HG02678 (cell line): Measurements from ENCODE around the gene ELOVL6.

ENCODE experiments used
- ATAC-seq: cut with Tn5 transposase; IDR thresholded peaks from one replicate; pipeline ENCODE4 v1.9.1; 2021; ENCODE audit warnings: mild to moderate bottlenecking, moderate library complexity; ENCODE audit not compliant: unreplicated experiment

The ELOVL6 gene

GRCh38 chr4:110129544-110129943 is 68.9 kb downstream of the ELOVL6 start:
- ATAC-seq: no peak

- no peak for ATAC-seq
Observed at GRCh38 chr4:110128472-110128919, 69.9 kb downstream of the ELOVL6 start.

- ATAC-seq: no peak
Observed at GRCh38 chr4:110128029-110128428, 70.4 kb downstream of the ELOVL6 start.

GRCh38 chr4:110124711-110125110 is 73.7 kb downstream of the ELOVL6 start:
- ATAC-seq: peak; percentile 57

DNA sequence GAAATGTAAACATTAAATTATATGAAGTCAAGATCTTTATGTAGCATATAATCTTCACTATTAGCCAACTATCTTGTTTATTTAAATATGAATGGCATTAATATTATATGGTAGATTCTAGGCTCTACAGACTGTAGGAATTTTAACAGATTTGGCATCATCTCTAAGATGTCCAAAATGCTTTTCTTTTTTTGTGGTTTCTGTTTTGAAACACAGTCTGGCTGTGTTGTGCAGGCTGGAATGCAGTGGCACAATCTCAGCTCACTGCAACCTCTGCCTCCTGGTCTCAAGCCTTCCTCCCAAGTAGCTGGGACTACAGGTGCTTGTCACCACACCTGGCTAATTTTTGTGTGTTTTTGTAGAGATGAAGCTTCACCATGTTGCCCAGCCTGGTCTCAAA is 76.2 kb downstream of the ELOVL6 start:
- ATAC-seq: no peak

- no peak for ATAC-seq
Observed at GRCh38 chr4:110120506-110120905, 77.9 kb downstream of the ELOVL6 start.

DNA sequence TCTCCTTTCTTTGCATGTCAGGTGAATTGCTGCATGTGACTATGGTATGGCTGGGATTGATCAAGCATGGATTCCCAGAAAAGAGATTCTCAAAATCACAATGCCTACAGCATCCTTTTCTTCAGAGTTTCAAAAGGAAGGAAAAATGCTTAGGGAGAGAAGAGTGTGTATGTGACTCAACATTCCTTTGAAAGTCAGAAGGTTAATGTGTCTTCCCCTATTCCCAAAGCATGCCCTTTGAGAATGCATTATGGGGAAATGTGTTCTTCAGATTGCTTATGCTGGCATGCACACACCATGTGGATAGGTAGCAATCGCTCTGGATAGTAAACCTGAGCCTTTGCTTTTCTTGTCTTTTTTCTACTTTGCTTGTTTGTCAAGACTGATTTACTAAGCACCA is 78.5 kb downstream of the ELOVL6 start:
- peak; percentile 24 for ATAC-seq

GRCh38 chr4:110119337-110119736 is 79.1 kb downstream of the ELOVL6 start:
- peak; percentile 85 for ATAC-seq

DNA sequence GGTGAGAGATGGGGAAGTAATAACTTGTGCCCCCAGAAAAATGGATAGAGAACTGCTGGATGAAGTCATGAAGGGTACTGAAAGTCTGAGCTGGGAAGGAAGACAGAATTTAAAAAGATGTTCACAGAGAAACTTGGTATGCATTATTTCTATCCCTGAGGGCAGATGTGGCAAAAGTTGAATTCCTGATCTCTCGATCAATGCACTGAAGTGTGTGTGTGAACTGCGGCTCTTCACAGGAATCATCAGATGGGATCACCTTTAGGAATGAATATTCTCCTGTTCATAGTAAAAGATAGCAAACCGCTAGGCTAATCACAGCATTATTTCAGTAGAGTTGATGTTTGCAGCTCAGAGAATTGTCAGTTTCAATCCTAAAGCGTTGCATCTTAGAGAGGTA is 86.4 kb downstream of the ELOVL6 start:
- ATAC-seq: no peak

DNA sequence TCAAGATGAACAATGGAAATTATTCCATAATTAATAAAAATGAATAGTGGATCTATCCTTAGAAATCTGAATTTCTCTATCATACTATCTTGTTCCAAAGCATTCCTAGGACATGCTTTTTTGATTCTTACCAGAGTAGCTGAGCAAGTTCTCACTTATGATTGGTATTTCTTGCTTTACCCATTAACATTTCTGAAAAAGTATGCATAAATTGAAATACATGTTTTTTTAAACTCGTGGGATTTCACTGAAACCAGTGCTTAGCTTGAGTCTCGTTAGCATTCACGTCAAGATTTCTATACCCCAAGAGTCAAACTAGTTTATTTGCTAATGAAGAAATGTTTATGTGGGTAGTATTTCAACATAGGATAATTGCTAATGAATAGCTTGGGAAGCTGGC is 89.0 kb downstream of the ELOVL6 start:
- no peak for ATAC-seq

- no peak for ATAC-seq
Observed at GRCh38 chr4:110108960-110109359, 89.5 kb downstream of the ELOVL6 start.

- ATAC-seq: peak; percentile 77
Observed at GRCh38 chr4:110108422-110108821, 90.0 kb downstream of the ELOVL6 start.

DNA sequence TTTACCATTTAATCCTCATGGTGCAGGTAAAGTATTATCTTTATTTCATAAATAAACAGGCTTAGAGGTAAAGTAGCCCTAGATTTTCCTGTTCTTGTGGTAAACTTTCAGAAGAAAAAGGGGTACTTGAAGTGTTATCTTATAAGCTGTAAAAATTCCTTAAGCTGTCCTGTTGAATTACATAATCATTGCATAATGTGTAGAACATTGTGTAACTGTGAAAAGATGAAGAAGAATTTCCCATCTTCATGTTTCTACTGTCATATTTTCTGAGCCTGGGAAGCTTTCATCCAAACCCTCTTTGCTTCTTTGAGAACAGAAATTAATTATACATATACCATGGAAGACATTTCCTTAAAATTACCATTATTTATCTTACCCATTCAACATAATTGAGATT is 90.5 kb downstream of the ELOVL6 start:
- no peak for ATAC-seq

DNA sequence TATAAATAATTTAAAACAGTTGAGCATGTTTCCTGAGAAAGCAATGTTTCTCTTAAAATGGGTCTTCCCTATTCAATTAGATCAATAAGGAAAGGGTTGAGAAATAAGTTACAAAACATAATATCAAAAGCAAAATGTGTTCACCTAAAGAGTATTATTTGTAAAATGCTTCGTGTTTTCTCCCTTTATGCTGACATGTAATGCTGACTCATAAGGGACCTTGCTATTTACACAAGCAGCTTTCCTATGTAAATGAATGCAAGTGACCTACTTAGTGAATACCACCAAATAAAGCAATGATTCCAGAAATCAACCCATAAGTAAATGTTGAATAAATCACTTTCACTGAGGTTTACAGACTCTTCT is 91.5 kb downstream of the ELOVL6 start:
- ATAC-seq: peak; percentile 70

DNA sequence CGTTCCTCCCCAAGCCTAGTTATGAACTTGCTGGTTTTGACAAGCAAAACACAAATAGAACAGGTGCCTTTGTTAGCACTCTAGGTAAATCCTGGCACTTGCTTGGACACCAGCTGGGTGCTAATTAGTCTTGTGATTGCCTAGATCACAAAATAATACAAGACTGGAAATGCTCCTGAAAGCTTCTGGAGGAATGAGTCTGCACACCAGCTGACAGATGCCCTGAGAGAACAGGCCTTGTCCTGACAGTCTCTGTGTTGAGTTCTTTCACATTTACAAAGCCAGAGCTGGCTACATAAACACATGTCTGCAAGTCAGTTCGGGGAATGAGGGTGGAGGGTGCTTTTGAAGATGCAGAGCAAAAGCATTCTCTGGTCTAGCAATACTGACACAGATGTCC is 93.8 kb downstream of the ELOVL6 start:
- no peak for ATAC-seq

- no peak for ATAC-seq
Observed at GRCh38 chr4:110099638-110100037, 98.8 kb downstream of the ELOVL6 start.

DNA sequence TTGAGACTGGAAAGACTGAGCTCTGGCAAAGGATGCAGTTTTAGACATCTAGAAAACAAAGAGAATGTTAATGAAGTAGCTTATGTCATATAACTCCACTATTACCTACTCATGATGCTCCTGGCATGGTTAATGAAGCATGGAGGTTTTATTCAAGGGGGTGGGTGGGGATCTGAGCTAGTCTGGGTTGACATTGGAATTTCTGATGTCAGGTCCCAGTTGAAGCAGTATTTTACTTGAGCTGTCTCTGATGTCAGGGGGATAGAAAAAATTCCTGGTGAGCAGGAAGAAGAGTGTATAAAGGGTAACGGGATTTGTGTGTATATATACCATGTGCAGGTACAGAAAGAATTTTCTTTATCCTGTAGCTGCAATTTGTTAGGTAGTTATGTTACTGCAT is 102.0 kb downstream of the ELOVL6 start:
- no peak for ATAC-seq

GRCh38 chr4:110092646-110093045 is 105.8 kb downstream of the ELOVL6 start:
- ATAC-seq: no peak

- no peak for ATAC-seq
Observed at GRCh38 chr4:110091434-110092140, 106.8 kb downstream of the ELOVL6 start.

DNA sequence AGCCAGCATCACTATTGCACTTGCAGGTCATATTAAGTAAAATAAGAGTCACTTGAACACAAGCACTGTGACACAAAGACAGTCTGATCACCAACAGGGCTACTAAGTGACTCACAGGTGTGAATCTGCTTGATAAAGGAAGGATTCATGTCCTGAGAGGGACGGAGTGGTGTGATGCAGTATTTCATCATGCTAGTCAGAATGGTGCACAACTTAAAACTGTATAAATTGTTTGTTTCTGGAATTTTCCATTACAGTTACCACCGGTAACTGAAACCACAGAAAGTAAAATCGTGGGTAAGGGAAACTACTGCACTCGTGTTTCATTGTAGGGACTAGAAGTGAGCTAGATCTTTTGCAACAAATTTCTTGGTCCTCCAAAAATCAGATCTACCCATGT is 109.7 kb downstream of the ELOVL6 start:
- ATAC-seq: peak; percentile 81

DNA sequence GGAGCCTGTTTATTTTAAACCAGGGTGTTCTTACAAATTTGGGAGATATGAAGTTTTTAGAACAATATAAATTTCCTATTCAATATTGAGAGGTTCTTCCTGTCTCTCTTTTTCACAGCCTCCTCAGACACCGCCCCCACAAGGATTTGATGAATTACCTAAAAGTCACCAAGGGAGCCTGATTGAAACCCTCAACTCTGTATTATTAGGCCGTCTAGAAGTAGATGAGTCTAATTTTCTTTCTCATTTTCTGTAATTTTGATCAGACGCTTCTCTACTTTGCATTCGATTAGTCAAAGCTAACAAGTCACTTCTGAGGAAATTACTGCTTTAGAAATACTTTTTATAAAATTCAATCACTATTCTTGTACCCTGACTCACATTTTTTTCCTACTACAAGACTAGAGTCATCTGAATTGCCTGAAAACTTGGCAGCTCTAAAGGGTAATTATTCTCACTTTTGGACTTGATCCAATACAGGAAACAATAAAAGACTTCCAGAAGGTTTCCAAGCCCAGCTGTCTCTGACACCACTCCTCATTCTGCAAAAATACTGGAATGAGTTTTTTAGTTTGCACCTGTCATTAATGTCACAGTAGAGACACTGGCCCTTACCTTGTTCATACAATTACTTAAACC is 111.2 kb downstream of the ELOVL6 start:
- no peak for ATAC-seq

DNA sequence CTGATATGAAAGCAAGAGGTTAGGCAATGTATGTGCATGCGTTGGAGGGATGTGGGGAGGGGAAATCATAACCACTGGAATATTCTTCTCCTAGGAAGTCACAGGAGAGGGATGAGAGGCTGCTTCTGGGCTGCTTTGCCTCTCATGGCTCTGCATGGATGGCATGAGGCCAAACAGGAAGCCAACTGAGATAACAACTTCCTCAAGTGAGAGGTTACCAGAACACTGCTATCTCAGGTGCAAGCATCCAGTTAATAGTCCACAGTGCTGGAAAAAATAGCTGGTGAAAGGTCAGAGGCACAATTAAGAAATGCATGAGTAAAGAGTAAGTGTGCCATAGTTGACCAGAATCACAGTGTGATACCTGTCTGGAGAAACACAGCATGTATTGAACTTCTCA is 113.3 kb downstream of the ELOVL6 start:
- no peak for ATAC-seq

- no peak for ATAC-seq
Observed at GRCh38 chr4:110084154-110084553, 114.3 kb downstream of the ELOVL6 start.
